Loucy (cell line): ENCODE data around the gene PLEKHA1.

Source experiments
- CTCF ChIP-seq: fragments of 200-600 bp; sonication (generic); conservative IDR thresholded peaks from 2 replicates; pipeline ENCODE4 v1.5.1; 2014; ENCODE audit warnings: mild to moderate bottlenecking, antibody characterized with exemption, low read length
- EZH2phosphoT487 ChIP-seq: fragments of 200-600 bp; IDR thresholded peaks from 2 replicates; pipeline ENCODE4 v1.6.1; 2018; ENCODE audit warnings: antibody characterized with exemption, mild to moderate bottlenecking, moderate library complexity, borderline replicate concordance

GRCh38 chr10:122463466-122464249, 89.2 kb downstream of the PLEKHA1 start:
- TF ChIP-seq CTCF = no peak
- TF ChIP-seq EZH2phosphoT487 = no peak
